CD4-positive, alpha-beta memory T cell (primary cell): Measurements from ENCODE around the gene CCSER1. TPM values are rescaled to one million over a fixed set of nuclear protein-coding genes. Genes with fewer than 3 reads are reported as not detected.

Experiments
- CTCF ChIA-PET: fragments of 350-600 bp; sonication (Branson Sonifier 250); formaldehyde crosslinking; loops from one replicate; lab custom pipeline; 2021; ENCODE audit warnings: inconsistent platforms; ENCODE audit not compliant: partially characterized antibody; lab: Charles Lee
- POLR2A ChIA-PET: fragments of 350-600 bp; sonication (Branson Sonifier 250); formaldehyde crosslinking; loops from one replicate; lab custom pipeline; 2021; ENCODE audit not compliant: partially characterized antibody; lab: Charles Lee
- DNase-seq, 5 donors: peaks; one replicate each; pipeline versions ENCODE4 v3.0.0 to v3.0.0-alpha.2; 2020 to 2022; ENCODE audit warnings: mixed read lengths in 1 of 5
- H3K27ac ChIP-seq: one replicate; pipeline ENCODE4 v1.7.0; 2013; ENCODE audit warnings: low read depth, low read length
- H3K27me3 ChIP-seq: 2 replicates; pipeline ENCODE4 v1.7.0; 2013; ENCODE audit warnings: mild to moderate bottlenecking, low read length, moderate library complexity; ENCODE audit not compliant: insufficient read depth
- H3K36me3 ChIP-seq: 2 replicates; pipeline ENCODE4 v1.7.0; 2013; ENCODE audit warnings: mild to moderate bottlenecking, low read length, moderate library complexity; ENCODE audit not compliant: insufficient read depth
- H3K4me1 ChIP-seq: 2 replicates; pipeline ENCODE4 v1.7.0; 2013; ENCODE audit warnings: mild to moderate bottlenecking, low read length, moderate library complexity; ENCODE audit not compliant: insufficient read depth
- H3K4me3 ChIP-seq, 2 donors: one replicate each; pipeline ENCODE4 v1.7.0; 2013; ENCODE audit warnings: low read length in 2 of 2, mild to moderate bottlenecking in 1 of 2
- H3K9me3 ChIP-seq, 2 donors: one replicate each; pipeline ENCODE4 v1.7.0; 2013; ENCODE audit warnings: low read length in 2 of 2, control low read depth in 1 of 2; ENCODE audit not compliant: control insufficient read depth in 1 of 2
- H3K27ac Mint-ChIP-seq, 7 donors: one replicate each; pipeline ENCODE4 v1.8.0; 2020 to 2021; ENCODE audit warnings: mixed read lengths in 7 of 7, mild to moderate bottlenecking in 6 of 7, inconsistent platforms in 3 of 7, moderate library complexity in 3 of 7
- H3K27me3 Mint-ChIP-seq, 2 donors: one replicate each; pipeline ENCODE4 v1.8.0; 2020 to 2021; ENCODE audit warnings: mixed read lengths in 2 of 2
- H3K36me3 Mint-ChIP-seq, 2 donors: one replicate each; pipeline ENCODE4 v1.8.0; 2020 to 2021; ENCODE audit warnings: mixed read lengths in 2 of 2, inconsistent platforms in 1 of 2, mild to moderate bottlenecking in 1 of 2
- H3K4me1 Mint-ChIP-seq, 4 donors: one replicate each; pipeline ENCODE4 v1.8.0; 2020 to 2021; ENCODE audit warnings: mixed read lengths in 4 of 4, mild to moderate bottlenecking in 1 of 4
- H3K4me3 Mint-ChIP-seq, 8 donors: one replicate each; pipeline ENCODE4 v1.8.0; 2020 to 2021; ENCODE audit warnings: mixed read lengths in 8 of 8, mild to moderate bottlenecking in 7 of 8, moderate library complexity in 6 of 8, inconsistent platforms in 3 of 8
- H3K9me3 Mint-ChIP-seq, 8 donors: one replicate each; pipeline ENCODE4 v1.8.0; 2020 to 2021; ENCODE audit warnings: mixed read lengths in 8 of 8, mild to moderate bottlenecking in 5 of 8, inconsistent platforms in 3 of 8, moderate library complexity in 1 of 8
- intact Hi-C: fragments of 100-400 bp; cut with micrococcal nuclease; formaldehyde crosslinking; loops from one replicate; pipeline ENCODE4 v1.15.1; 2023
- polyA plus RNA-seq, 2 donors: library from polyadenylated mRNA; unstranded; fragments of 300-500 nt; fragmentation: Illumina TruSeq; gene quantifications; one replicate each; pipeline ENCODE4 v1.2.3, GENCODE V29; 2021
- total RNA-seq, 2 experiments: library from RNA; stranded (reverse); gene quantifications; one replicate each; pipeline ENCODE4 v1.2.3, GENCODE V29; 2021

Gene CCSER1
- total and polyA plus RNA-seq, 4 experiments from 2014 or later, result 0.47 to 2.0 (median 1.7) TPM; not detected in 1

DNA sequence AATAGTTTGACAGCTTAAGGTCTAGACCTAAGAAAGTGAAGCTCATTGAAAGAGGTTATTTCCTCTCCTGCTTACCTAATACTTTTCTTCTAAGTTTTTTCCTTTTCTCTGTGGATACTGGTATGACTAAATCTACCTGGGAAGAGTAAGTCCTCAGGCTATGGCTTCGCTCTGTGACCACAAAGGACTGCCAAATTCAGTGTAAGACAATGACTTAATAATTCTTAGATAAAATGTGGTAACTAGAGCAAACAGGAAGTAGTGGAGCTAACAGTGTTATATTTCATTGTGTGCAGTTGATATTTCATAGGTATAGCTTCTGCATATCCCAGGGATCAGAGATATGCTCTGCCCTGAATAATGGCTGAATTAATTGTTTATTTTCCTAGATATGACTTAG, 418.9 kb downstream of the CCSER1 start:
- H3K27me3 Mint-ChIP-seq, result no peaks in the 10 kb centered on the region
- H3K4me1 Mint-ChIP-seq, result peaks cover 3 to 13% (median 7%) of the 10 kb centered on the region in 4 donors
- H3K27ac Mint-ChIP-seq, result no peak overlapping the region
- Histone ChIP-seq H3K4me3 (no peak overlapping the region), H3K27ac (no peak overlapping the region), H3K9me3 (no peaks in the 10 kb centered on the region), H3K4me1 (no peaks in the 10 kb centered on the region), H3K27me3 (no peaks in the 10 kb centered on the region), H3K36me3 (no peaks in the 10 kb centered on the region)
- intact Hi-C loops, result no loop called here
- POLR2A ChIA-PET, result no interaction called here
- no peaks in the 10 kb centered on the region for H3K9me3 Mint-ChIP-seq
- CTCF ChIA-PET, result no interaction called here
- H3K36me3 Mint-ChIP-seq, result no peaks in the 10 kb centered on the region
- peak in 1 of 5 donors; percentile 2 for DNase-seq
- H3K4me3 Mint-ChIP-seq, result peak overlapping the region in 3 of 8 donors; percentile 4 to 57 (median 29)

DNA sequence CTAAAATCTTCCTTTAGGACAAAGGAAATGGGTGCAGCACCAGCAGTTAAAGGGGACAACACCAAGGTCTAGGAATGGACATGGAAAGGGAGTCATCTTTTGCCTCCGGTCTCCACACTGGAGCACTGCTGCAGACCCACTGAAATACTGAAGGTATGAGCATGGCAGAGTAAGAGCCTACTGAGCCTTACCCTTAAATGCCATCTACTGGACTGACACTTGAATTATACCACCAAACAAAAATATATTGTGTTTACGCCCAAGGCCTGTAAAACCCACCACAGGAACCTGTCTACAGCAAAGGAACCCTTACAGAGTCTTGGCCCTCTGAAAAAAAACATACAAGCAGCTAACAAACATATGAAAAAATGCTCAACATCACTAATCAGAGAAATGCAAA, 443.4 kb downstream of the CCSER1 start:
- no peak overlapping the region for H3K4me3 ChIP-seq
- CTCF ChIA-PET, result no interaction called here
- Mint-ChIP-seq H3K9me3 (peaks cover 0 to 7% (median 0%) of the 10 kb centered on the region in 8 donors), H3K27me3 (no peaks in the 10 kb centered on the region), H3K36me3 (no peaks in the 10 kb centered on the region), H3K4me3 (no peak overlapping the region), H3K4me1 (no peaks in the 10 kb centered on the region), H3K27ac (no peak overlapping the region)
- no peaks in the 10 kb centered on the region for H3K4me1 ChIP-seq
- H3K27me3 ChIP-seq, result no peaks in the 10 kb centered on the region
- POLR2A ChIA-PET, result no interaction called here
- H3K9me3 ChIP-seq, result no peaks in the 10 kb centered on the region
- H3K27ac ChIP-seq, result no peak overlapping the region
- intact Hi-C loops, result no loop called here
- no peak for DNase-seq
- no peaks in the 10 kb centered on the region for H3K36me3 ChIP-seq

DNA sequence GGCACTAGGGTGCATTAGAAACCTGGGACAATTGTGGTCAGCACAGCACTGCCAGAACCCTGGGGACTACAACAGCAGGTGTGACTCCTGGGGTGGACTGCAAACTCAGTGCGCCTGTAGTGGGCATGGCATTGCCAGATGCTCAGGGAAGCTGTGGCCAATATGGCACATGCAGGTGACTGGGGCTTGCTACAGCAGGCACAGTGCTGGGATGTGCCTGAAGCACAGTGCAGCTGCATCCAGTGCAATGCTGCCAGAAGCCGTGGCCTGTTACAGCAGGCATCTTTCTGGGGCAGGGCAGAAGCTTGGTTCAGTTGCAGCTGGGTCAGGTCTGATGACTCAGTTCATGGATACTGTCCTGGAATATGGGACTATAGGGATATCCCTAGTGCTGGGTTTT, 445.8 kb downstream of the CCSER1 start:
- ChIA-PET CTCF (no interaction called here), POLR2A (no interaction called here)
- Mint-ChIP-seq H3K36me3 (no peaks in the 10 kb centered on the region), H3K27me3 (no peaks in the 10 kb centered on the region), H3K4me1 (no peaks in the 10 kb centered on the region), H3K4me3 (no peak overlapping the region), H3K9me3 (peaks cover 0 to 7% (median under 1%) of the 10 kb centered on the region in 8 donors), H3K27ac (no peak overlapping the region)
- no peak overlapping the region for H3K4me3 ChIP-seq
- H3K36me3 ChIP-seq, result no peaks in the 10 kb centered on the region
- intact Hi-C loops, result no loop called here
- no peaks in the 10 kb centered on the region for H3K9me3 ChIP-seq
- H3K27ac ChIP-seq, result no peak overlapping the region
- H3K27me3 ChIP-seq, result no peaks in the 10 kb centered on the region
- no peaks in the 10 kb centered on the region for H3K4me1 ChIP-seq
- no peak for DNase-seq

DNA sequence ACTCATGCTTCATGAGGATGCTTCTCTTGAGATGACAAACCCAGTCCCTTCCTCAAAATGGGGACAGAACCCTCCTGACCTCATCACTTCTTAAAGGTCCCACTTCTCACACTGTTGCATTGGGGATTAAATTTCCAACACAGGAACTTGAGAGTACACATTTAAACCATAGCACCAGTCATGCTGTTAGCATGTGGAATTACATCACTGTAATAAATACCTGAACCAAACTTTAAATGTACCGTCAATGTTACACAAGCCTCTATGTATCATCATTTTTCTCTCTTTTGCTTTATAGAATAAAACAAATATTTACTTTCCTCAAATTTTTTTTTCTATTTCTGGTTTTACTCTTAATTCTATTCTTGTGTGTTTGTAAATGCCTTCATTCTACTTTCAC, 448.2 kb downstream of the CCSER1 start:
- ChIA-PET CTCF (no interaction called here), POLR2A (no interaction called here)
- no peak overlapping the region for H3K4me3 Mint-ChIP-seq

DNA sequence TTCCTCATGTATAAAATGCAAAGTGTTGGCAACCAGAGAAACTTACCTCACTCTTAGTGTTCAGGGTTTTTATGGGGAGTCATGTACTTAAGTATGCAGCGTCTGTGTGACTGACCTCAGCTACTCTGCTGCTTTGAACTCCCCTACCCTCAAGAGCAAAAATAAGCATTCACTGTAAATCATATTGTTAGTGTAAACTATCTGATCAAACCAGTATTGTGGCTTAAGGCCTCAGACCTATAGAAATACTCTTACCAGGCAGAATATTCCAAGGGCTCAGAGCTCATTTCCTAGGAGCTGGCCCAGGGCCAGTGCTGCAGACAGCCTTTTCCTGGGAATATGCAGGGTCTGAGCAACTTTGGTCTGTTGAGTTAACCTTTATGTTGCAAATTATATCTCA, 453.1 kb downstream of the CCSER1 start:
- H3K9me3 ChIP-seq, result no peaks in the 10 kb centered on the region
- no peaks in the 10 kb centered on the region for H3K36me3 Mint-ChIP-seq
- no peak overlapping the region for H3K27ac Mint-ChIP-seq
- no peaks in the 10 kb centered on the region for H3K27me3 ChIP-seq
- no peak overlapping the region for H3K4me3 ChIP-seq
- no peaks in the 10 kb centered on the region for H3K4me1 Mint-ChIP-seq
- no peak for DNase-seq
- intact Hi-C loops, result no loop called here
- ChIA-PET CTCF (no interaction called here), POLR2A (interaction anchor here (0.9 kb wide), 1 partner anchor 12 kb away, joined by 3 read pairs; no protein-coding TSS in a partner anchor)
- H3K36me3 ChIP-seq, result no peaks in the 10 kb centered on the region
- H3K9me3 Mint-ChIP-seq, result peaks cover 0 to 3% (median 0%) of the 10 kb centered on the region in 8 donors
- no peak overlapping the region for H3K4me3 Mint-ChIP-seq
- no peaks in the 10 kb centered on the region for H3K4me1 ChIP-seq
- no peak overlapping the region for H3K27ac ChIP-seq
- H3K27me3 Mint-ChIP-seq, result no peaks in the 10 kb centered on the region

More for the DNA sequence above, 448.2 kb downstream of the CCSER1 start:
- Histone ChIP-seq H3K36me3 (no peaks in the 10 kb centered on the region), H3K9me3 (no peaks in the 10 kb centered on the region), H3K27me3 (no peaks in the 10 kb centered on the region), H3K4me1 (no peaks in the 10 kb centered on the region), H3K4me3 (no peak overlapping the region), H3K27ac (no peak overlapping the region)
- Mint-ChIP-seq H3K27ac (no peak overlapping the region), H3K27me3 (no peaks in the 10 kb centered on the region), H3K4me1 (no peaks in the 10 kb centered on the region), H3K9me3 (peaks cover 0 to 5% (median 0%) of the 10 kb centered on the region in 8 donors), H3K36me3 (no peaks in the 10 kb centered on the region)
- no peak for DNase-seq
- intact Hi-C loops, result no loop called here

DNA sequence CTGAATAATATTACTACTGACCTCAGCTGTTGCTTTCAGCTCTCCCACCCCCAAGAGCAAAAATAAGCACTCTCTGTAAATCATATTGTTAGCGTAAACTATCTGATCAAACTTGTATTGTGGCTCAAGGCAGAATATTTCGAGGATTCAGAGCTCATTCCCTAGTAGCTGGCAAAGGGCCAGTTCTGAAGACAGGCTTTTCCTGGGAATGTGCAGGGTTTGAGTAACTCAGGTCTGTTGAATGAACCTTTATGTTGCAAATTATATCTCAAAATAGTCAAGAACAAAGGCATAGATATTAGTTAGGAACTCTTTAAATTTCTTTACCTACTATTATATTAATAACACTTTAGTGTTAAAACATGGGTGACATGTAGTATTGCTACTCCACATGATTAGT, 454.9 kb downstream of the CCSER1 start:
- Histone ChIP-seq H3K36me3 (no peaks in the 10 kb centered on the region), H3K27ac (no peak overlapping the region), H3K4me3 (no peak overlapping the region), H3K27me3 (no peaks in the 10 kb centered on the region), H3K9me3 (no peaks in the 10 kb centered on the region), H3K4me1 (no peaks in the 10 kb centered on the region)
- Mint-ChIP-seq H3K9me3 (peaks cover 0 to 4% (median 0%) of the 10 kb centered on the region in 8 donors), H3K27me3 (no peaks in the 10 kb centered on the region), H3K36me3 (no peaks in the 10 kb centered on the region), H3K4me1 (no peaks in the 10 kb centered on the region), H3K4me3 (no peak overlapping the region), H3K27ac (no peak overlapping the region)
- no peak for DNase-seq
- intact Hi-C loops, result no loop called here
- ChIA-PET POLR2A (no interaction called here), CTCF (no interaction called here)

DNA sequence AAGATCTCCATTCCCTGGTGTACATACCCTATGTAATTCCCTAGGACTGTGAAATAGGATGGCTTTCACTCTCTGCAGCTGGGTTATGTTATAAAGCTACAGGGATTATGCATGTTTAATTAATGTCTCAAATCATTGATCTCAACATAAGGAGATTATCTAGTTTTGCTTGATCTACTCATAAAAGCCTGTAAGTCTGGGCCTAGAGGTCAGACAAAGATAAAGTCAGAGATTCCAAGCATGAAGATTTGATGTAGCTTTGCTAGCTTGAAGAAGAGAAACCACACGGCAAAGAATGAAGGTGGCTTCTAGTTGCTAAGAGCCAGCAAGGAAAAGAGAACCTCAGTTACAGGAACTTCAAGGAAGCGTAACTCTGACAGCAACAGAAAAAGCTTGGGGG, 456.9 kb downstream of the CCSER1 start:
- H3K4me1 ChIP-seq, result no peaks in the 10 kb centered on the region
- H3K9me3 ChIP-seq, result no peaks in the 10 kb centered on the region
- no peak overlapping the region for H3K27ac ChIP-seq
- ChIA-PET CTCF (no interaction called here), POLR2A (no interaction called here)
- no peak overlapping the region for H3K27ac Mint-ChIP-seq
- no peaks in the 10 kb centered on the region for H3K27me3 ChIP-seq
- H3K4me3 Mint-ChIP-seq, result no peak overlapping the region
- H3K4me1 Mint-ChIP-seq, result no peaks in the 10 kb centered on the region
- H3K36me3 ChIP-seq, result no peaks in the 10 kb centered on the region
- H3K36me3 Mint-ChIP-seq, result no peaks in the 10 kb centered on the region
- no peak for DNase-seq
- no peak overlapping the region for H3K4me3 ChIP-seq
- H3K9me3 Mint-ChIP-seq, result peaks cover 0 to 4% (median 0%) of the 10 kb centered on the region in 8 donors
- no peaks in the 10 kb centered on the region for H3K27me3 Mint-ChIP-seq
- intact Hi-C loops, result no loop called here

DNA sequence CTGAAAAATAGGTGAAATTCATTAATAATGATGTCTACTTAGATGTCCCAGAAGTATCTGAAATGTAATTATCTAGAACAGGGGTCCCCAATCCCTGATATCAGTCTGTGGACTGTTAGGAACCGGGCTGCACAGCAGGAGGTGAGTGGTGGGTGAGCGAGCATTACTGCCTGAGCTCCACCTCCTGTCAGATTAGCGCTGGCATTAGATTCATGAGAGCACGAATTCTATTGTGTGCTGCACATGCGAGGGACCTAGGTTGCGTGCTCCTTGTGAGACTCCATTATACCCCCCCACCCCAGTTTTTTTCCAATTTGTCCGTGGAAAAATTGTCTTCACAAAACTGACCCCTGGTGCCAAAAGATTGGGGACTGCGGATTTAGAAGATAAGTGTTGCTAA, 458.8 kb downstream of the CCSER1 start:
- Histone ChIP-seq H3K4me1 (no peaks in the 10 kb centered on the region), H3K4me3 (no peak overlapping the region), H3K36me3 (no peaks in the 10 kb centered on the region), H3K27me3 (no peaks in the 10 kb centered on the region), H3K27ac (no peak overlapping the region), H3K9me3 (no peaks in the 10 kb centered on the region)
- DNase-seq, result no peak
- Mint-ChIP-seq H3K9me3 (peaks cover 0 to 4% (median under 1%) of the 10 kb centered on the region in 8 donors), H3K4me1 (no peaks in the 10 kb centered on the region), H3K27ac (no peak overlapping the region), H3K36me3 (no peaks in the 10 kb centered on the region), H3K4me3 (no peak overlapping the region), H3K27me3 (no peaks in the 10 kb centered on the region)
- ChIA-PET POLR2A (no interaction called here), CTCF (no interaction called here)
- intact Hi-C loops, result no loop called here
